VCaP (cell line): ENCODE measurements around the gene TUBB3.

ENCODE experiments used
- H3K27ac ChIP-seq: fragments of 450-650 bp; 2 replicates; pipeline ENCODE4 v1.5.1; 2017
- CTCF ChIP-seq: fragments of 450-650 bp; conservative IDR thresholded peaks from 2 replicates; pipeline ENCODE4 v1.5.1; 2017; ENCODE audit warnings: mild to moderate bottlenecking, moderate library complexity

TUBB3 gene

DNA sequence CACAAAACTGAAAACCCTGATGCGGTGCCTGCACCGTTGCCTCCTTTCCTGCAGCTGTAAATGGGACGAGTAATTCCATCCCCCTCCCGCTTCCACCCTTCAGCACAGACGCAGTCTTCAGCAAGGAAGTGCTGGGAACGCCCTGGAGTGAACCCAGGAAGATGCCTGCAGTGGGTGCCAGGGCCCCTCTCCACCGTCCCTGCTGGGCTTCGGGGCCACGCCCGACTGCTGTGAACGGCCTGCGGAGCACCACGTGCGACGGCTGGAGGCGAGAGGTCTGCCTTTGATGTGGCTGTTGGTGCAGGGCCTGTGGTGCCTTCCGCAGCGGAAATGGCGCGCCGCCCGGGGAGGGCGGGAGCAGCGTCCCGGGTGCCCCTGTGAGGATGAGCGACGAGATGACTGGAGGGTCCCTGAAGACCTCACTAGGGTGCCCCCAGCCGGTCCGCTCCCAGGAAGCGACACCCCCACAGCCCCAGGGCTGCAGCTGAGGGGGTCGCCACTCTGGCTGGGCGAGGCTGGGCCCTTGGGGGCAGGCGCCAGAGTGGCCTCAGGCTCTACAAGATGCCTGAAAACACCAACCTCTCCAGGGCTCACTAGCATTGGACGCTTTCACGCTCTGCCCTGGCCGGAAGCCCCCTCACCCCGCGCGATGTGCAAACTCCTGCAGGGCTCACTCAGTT lies 5.2 kb upstream of the TUBB3 start:
- peak overlapping the region; percentile 68 for H3K27ac ChIP-seq

GRCh38 chr16:89918453-89919347 lies 4.4 kb upstream of the TUBB3 start, which contains the start of gene MC1R:
TSS of gene MC1R (plus strand) at chr16:89918862. CDS start at chr16:89919259, 397 bp downstream.
- TF ChIP-seq CTCF = peak; percentile 18; the same call in 1 of the 2 replicates
- peak within 1 kb of the TSS; percentile 68 for H3K27ac ChIP-seq

More for the DNA sequence above, 5.2 kb upstream of the TUBB3 start:
- TF ChIP-seq CTCF = no peak

DNA sequence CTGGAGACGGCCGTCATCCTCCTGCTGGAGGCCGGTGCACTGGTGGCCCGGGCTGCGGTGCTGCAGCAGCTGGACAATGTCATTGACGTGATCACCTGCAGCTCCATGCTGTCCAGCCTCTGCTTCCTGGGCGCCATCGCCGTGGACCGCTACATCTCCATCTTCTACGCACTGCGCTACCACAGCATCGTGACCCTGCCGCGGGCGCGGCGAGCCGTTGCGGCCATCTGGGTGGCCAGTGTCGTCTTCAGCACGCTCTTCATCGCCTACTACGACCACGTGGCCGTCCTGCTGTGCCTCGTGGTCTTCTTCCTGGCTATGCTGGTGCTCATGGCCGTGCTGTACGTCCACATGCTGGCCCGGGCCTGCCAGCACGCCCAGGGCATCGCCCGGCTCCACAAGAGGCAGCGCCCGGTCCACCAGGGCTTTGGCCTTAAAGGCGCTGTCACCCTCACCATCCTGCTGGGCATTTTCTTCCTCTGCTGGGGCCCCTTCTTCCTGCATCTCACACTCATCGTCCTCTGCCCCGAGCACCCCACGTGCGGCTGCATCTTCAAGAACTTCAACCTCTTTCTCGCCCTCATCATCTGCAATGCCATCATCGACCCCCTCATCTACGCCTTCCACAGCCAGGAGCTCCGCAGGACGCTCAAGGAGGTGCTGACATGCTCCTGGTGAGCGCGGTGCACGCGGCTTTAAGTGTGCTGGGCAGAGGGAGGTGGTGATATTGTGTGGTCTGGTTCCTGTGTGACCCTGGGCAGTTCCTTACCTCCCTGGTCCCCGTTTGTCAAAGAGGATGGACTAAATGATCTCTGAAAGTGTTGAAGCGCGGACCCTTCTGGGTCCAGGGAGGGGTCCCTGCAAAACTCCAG lies 3.4 kb upstream of the TUBB3 start:
- no peak for TF ChIP-seq CTCF
- no peak overlapping the region for H3K27ac ChIP-seq

DNA sequence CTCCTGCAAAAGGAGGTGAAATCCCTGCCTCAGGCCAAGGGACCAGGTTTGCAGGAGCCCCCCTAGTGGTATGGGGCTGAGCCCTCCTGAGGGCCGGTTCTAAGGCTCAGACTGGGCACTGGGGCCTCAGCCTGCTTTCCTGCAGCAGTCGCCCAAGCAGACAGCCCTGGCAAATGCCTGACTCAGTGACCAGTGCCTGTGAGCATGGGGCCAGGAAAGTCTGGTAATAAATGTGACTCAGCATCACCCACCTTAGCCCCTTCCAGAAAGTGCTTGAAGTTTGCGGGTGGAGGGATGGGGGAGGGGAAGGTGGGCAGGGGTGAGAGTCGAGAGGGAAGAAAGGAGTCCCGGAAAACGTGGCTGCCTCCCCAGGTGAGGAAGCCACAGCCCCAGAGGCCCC lies 2.4 kb upstream of the TUBB3 start:
- no peak overlapping the region for H3K27ac ChIP-seq
- TF ChIP-seq CTCF = no peak

GRCh38 chr16:89921131-89921701 lies 1.9 kb upstream of the TUBB3 start:
- no peak overlapping the region for H3K27ac ChIP-seq
- TF ChIP-seq CTCF = no peak

DNA sequence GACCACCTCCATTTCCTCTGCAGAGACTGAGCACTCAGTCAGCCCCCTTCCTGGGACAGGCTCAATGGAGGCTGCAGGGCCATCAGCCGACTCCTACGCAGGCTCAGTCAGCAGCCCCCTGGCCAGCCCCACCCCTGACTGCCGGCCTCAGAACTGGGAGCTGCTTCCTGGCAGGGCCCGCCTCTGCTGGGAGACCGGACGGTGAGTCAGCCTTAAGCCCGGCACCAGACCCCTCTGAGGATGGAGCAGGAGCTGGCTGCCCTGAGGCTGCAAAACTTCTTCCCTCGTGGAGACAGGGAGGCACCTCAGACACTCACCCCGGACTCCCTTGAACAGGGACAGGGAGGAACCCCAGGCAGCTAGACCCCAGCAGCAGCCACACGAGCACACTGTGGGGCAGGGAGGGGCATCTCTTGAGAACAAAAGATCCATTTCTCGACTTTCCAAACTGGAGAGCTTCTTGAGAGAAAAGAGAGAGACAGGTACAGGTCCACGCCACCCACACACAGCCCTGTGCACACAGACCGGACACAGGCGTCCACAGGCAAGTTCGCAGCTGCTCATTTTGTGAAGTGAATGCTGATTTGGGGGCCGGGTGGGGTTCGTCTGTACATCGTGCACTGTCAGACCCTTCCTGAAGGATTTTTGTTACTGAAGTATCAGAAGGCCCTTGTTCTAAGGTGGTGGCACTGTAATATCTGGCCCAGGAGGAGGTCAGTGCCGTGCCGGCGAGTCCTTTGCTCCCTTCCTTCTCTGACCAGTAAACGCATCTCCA lies 1.3 kb upstream of the TUBB3 start:
- TF ChIP-seq CTCF = no peak
- H3K27ac ChIP-seq = no peak overlapping the region
